Rectal smooth muscle tissue (tissue), 1 donor: Measurements from ENCODE around the gene NAT8L.

Experiments
- H3K27ac ChIP-seq: one replicate; pipeline ENCODE4 v1.7.0; 2013; ENCODE audit warnings: low read depth, low read length, inconsistent platforms
- H3K27me3 ChIP-seq: one replicate; pipeline ENCODE4 v1.7.0; 2013; ENCODE audit warnings: low read length; ENCODE audit not compliant: control insufficient read depth, insufficient read depth
- H3K36me3 ChIP-seq: one replicate; pipeline ENCODE4 v1.7.0; 2013; ENCODE audit warnings: low read length; ENCODE audit not compliant: control insufficient read depth, insufficient read depth
- H3K4me1 ChIP-seq: one replicate; pipeline ENCODE4 v1.7.0; 2013; ENCODE audit warnings: low read length; ENCODE audit not compliant: control insufficient read depth, insufficient read depth
- H3K4me3 ChIP-seq: one replicate; pipeline ENCODE4 v1.7.0; 2013; ENCODE audit warnings: low read length
- H3K9ac ChIP-seq: one replicate; pipeline ENCODE4 v1.7.0; 2013; ENCODE audit warnings: low read length

Gene NAT8L

DNA sequence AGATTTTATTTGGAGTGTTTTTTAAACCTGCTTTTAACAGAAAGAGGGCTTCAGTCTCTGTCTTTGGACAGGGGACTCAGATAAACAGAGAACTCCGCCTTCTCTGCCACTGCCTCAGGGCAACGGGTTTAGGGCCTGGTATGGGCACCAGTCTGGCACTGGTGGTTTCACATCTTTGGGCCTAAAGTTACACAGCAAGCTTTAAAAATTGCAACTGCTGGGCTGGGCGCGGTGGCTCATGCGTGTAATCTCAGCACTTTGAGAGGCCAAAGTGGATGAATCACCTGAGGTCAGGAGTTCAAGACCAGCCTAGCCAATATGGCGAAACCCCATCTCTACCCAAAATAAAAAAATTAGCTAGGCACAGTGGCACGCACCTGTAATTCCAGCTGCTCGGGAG, 10.3 kb upstream of the NAT8L start:
- no peaks in the 10 kb centered on the region for H3K4me1 ChIP-seq
- H3K36me3 ChIP-seq = no peaks in the 10 kb centered on the region
- H3K4me3 ChIP-seq = no peak overlapping the region
- no peak overlapping the region for H3K27ac ChIP-seq
- peaks cover 13% of the 10 kb centered on the region for H3K27me3 ChIP-seq
- H3K9ac ChIP-seq = no peak overlapping the region

- no peak overlapping the region for H3K9ac ChIP-seq
- no peak overlapping the region for H3K4me3 ChIP-seq
- no peaks in the 10 kb centered on the region for H3K36me3 ChIP-seq
- H3K27ac ChIP-seq = no peak overlapping the region
- peaks cover 13% of the 10 kb centered on the region for H3K27me3 ChIP-seq
- H3K4me1 ChIP-seq = no peaks in the 10 kb centered on the region
These were observed 9.7 kb upstream of the NAT8L start for GRCh38 chr4:2049381-2049780.

DNA sequence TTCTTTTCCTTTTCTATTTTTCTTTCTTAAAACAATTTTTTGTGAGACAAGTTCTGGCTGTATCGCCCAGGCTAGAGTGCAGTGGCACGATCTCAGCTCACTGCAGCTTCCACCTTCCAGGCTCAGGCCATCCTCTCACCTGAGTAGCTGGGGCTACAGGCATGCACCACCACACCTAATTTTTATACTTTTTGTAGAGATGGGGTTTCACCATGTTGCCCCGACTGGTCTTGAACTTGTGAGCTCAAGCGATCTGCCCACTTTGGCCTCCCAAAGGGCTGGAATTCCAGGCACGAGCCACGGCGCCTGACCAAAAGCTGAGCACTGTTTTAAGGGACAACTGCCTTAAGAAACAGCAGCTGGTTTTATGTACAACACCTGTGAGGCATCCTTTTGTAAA, 9.3 kb upstream of the NAT8L start:
- Histone ChIP-seq H3K27me3 (peaks cover 13% of the 10 kb centered on the region), H3K4me1 (no peaks in the 10 kb centered on the region), H3K27ac (no peak overlapping the region), H3K9ac (no peak overlapping the region), H3K36me3 (no peaks in the 10 kb centered on the region), H3K4me3 (no peak overlapping the region)

GRCh38 chr4:2051086-2051485, 8.0 kb upstream of the NAT8L start:
- H3K4me3 ChIP-seq = no peak overlapping the region
- H3K36me3 ChIP-seq = no peaks in the 10 kb centered on the region
- no peaks in the 10 kb centered on the region for H3K4me1 ChIP-seq
- peaks cover 11% of the 10 kb centered on the region for H3K27me3 ChIP-seq
- no peak overlapping the region for H3K9ac ChIP-seq
- no peak overlapping the region for H3K27ac ChIP-seq

- H3K36me3 ChIP-seq = no peaks in the 10 kb centered on the region
- no peak overlapping the region for H3K9ac ChIP-seq
- no peak overlapping the region for H3K4me3 ChIP-seq
- no peaks in the 10 kb centered on the region for H3K4me1 ChIP-seq
- H3K27ac ChIP-seq = no peak overlapping the region
- peaks cover 13% of the 10 kb centered on the region for H3K27me3 ChIP-seq
These were observed 4.9 kb upstream of the NAT8L start for GRCh38 chr4:2054217-2054616.

- no peaks in the 10 kb centered on the region for H3K36me3 ChIP-seq
- no peak overlapping the region for H3K9ac ChIP-seq
- H3K27ac ChIP-seq = no peak overlapping the region
- H3K4me1 ChIP-seq = no peaks in the 10 kb centered on the region
- no peak overlapping the region for H3K4me3 ChIP-seq
- peaks cover 17% of the 10 kb centered on the region for H3K27me3 ChIP-seq
These were observed 1.6 kb upstream of the NAT8L start for GRCh38 chr4:2057382-2058065.

- Histone ChIP-seq H3K9ac (no peak overlapping the region), H3K4me1 (no peaks in the 10 kb centered on the region), H3K27me3 (peaks cover 17% of the 10 kb centered on the region), H3K36me3 (no peaks in the 10 kb centered on the region), H3K27ac (no peak overlapping the region), H3K4me3 (no peak overlapping the region)
These were observed 672 bp upstream of the NAT8L start for GRCh38 chr4:2058264-2059045.

GRCh38 chr4:2059726-2060602, 837 bp downstream of the NAT8L start:
- Histone ChIP-seq H3K27me3 (peaks cover 20% of the 10 kb centered on the region), H3K27ac (no peak overlapping the region), H3K4me3 (no peak overlapping the region), H3K9ac (no peak overlapping the region), H3K4me1 (no peaks in the 10 kb centered on the region), H3K36me3 (no peaks in the 10 kb centered on the region)

DNA sequence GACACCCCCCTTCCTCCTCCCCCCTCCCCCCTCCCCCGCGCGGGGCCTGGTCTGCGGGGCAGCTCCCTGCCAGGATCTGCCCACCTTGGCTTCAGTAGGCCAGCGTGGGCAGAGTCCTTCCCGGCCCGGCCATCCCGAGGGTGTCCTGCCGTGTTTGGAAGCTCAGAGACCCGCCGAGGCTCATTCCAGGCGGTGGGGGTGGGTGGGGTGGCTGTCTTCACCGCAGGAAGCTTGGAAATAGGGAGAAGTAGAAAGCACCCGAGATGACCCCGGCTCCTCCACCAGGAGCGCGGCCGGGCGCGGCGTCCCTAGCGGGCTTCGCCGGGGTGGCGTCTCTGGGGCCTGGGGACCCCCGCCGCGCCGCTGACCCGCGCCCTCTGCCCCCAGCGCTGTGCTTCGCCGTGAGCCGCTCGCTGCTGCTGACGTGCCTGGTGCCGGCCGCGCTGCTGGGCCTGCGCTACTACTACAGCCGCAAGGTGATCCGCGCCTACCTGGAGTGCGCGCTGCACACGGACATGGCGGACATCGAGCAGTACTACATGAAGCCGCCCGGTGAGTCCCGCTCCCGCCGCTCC, 1.6 kb downstream of the NAT8L start:
- no peak overlapping the region for H3K27ac ChIP-seq
- peaks cover 20% of the 10 kb centered on the region for H3K27me3 ChIP-seq
- H3K4me3 ChIP-seq = no peak overlapping the region
- no peak overlapping the region for H3K9ac ChIP-seq
- no peaks in the 10 kb centered on the region for H3K4me1 ChIP-seq
- no peaks in the 10 kb centered on the region for H3K36me3 ChIP-seq

DNA sequence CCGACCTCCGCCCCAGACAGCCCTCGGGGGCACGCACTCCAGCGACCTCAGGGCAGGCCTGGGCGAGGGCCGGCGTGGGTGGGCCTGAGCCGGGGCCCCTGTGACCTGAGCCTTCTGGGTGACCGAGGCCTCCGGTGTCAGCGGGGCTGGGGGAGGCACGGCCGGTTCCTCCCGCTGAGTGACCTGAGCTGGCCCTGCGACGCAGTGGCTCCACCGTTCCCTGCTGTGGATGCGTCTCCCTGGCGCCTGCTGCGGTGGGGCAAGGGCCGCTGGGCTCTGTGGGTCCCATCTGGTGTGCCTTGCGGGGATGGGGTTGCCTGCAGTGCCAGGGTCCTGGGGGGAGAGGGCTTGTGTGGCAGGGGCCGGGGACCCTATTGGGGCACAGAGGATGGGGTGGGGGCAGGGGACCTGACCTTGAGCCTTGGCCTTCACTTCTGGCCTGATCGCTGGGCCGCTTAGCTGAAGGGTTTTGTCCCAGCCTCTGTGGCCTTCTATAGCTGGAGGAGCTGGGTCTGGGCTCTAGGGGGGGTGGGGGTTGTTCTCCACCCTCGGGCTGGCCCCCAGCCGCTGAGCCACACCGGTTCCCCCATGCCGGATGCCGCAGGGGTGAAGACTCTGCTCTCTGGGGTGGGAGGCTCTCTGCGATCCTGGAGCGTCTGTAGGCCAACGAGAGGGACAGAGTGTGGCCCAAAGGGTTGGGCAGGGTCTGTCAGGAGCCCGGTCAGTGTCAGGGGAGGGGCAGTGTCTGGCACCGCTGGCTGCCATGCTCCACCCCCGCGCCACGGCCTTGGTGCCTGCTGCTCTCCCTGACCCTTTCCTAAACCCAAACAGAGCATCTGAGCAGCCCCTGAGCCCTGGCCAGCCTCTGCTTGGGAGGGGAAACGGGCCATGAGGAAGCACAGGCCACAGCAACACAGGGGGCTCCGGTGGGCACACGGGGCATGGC, 2.3 kb downstream of the NAT8L start:
- Histone ChIP-seq H3K27ac (no peak overlapping the region), H3K36me3 (no peaks in the 10 kb centered on the region), H3K27me3 (peaks cover 20% of the 10 kb centered on the region), H3K4me1 (no peaks in the 10 kb centered on the region), H3K4me3 (no peak overlapping the region), H3K9ac (no peak overlapping the region)

- no peak overlapping the region for H3K4me3 ChIP-seq
- H3K27me3 ChIP-seq = peaks cover 17% of the 10 kb centered on the region
- H3K36me3 ChIP-seq = no peaks in the 10 kb centered on the region
- H3K27ac ChIP-seq = no peak overlapping the region
- no peaks in the 10 kb centered on the region for H3K4me1 ChIP-seq
- no peak overlapping the region for H3K9ac ChIP-seq
These were observed 3.2 kb downstream of the NAT8L start for GRCh38 chr4:2062168-2062807.
